Hematopoietic multipotent progenitor cell treated with erythropoietin and hydrocortisone succinate and interleukin-3 and kit ligand, for 15 days (in vitro differentiated cells): Measurements from ENCODE around the gene SNX30.
A peak's percentile ranks its signal among the peaks of the same experiment; 100 is the strongest.

Experiments
- DNase-seq: peaks from one replicate; pipeline ENCODE4 v3.0.0-alpha.2; 2015; ENCODE audit warnings: low spot score

The SNX30 gene

GRCh38 chr9:112783551-112783954 is 33.0 kb downstream of the SNX30 start:
- no peak for DNase-seq

DNA sequence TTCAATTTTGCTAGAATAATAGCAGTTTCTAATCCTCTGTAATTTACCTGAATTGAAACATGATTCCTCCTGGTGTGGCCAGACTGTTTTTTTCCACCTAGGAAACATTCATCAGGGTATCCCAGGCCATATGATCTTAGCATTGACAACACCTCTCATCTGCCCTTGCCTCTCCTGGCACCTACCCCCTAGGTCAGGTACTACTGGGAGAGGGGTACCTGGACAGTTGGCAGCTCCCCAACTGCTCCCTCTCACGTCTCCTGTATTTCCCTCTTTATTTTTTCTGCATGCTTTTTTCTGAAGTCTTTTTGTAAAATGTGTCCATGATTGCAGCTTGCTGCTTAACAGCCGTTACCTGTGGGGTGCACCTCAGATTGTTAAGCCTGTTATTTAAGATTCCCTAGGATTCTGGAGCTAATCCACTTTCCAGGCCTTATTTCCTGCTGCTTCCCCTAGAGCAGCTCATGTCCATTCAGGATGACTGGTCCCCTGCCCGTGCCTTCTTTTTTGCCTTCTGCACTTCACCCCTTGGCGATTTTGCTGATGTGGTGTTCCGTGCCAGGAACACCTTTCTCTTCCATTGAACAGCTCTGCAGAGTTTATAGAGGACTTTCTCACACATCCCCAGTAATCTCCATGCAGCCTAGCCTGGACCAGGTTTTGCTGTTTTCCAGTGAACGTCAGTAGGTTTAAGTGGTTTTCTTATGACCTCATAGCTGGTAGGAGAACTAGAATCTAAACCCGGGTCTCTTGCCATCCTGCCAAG is 33.6 kb downstream of the SNX30 start:
- DNase-seq, result no peak

DNA sequence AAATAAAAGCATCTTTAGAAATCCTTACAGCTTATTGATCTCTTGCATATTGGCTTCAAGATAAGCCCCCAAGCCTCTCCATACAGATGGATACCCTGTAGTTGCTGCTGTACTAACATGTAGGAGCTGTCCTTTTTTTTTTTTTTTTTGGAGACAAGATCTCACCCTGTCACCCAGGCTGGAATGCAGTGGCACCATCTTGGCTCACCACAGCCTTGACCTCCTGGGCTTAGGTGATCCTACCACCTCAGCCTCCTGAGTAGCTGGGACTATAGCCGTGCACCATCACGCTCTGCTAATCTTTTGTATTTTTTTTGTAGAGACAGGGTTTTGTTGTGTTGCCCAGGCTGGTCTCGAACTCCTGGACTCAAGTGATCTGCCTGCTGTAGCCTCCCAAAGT is 35.4 kb downstream of the SNX30 start:
- DNase-seq, result no peak

DNA sequence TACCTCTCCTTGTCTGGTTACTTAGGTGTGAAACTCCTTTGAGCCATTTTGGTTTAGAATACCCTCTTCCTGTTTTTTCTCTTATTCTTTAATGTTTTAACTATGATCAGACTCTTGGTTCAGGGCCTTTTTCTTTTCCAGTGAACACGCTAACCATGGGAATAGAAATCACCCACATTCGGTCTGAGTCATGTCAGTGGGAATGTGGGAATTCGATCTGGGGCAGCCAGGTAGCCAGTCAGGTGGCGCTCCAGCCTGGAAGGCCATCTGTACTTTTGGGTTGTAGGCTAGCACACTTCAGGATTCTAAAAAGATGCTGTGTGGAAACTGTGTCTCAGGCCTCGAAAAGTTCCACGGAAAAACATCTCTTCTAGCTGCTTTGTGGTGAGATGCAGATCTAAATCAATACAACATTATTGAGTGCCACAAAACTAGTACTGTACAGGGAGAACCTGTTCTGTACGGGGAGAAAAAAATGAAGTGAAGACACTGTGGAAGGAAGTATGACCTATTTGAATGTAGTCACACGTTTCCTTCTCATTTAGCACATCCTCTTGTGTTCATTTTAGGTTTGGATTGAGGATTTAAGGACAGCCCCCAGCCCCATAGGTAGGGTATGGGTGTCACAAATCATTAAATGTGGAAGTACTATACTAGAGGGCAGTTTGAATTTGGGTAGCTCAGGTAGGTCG is 36.4 kb downstream of the SNX30 start:
- no peak for DNase-seq

- no peak for DNase-seq
These were observed 37.4 kb downstream of the SNX30 start for GRCh38 chr9:112787978-112788377.

DNA sequence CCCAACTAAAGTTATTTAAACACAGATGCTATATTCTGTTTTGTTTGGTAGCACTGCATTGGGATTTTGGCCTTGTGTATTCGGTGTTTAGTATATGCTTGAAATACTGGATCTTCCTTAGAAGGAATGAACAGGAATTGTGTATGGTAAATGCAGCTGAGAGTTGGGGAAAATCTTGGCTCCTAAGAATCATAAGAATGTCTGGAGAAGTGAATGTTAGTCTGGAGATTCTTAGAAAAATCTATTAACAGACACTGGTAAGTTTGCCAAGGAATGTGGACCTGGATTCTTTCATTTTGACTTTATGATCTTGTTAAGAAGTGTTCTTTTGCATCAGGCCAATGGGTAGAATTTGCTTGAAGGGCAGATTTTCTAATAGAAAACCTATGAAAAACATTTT is 38.9 kb downstream of the SNX30 start:
- no peak for DNase-seq

- no peak for DNase-seq
These were observed 39.6 kb downstream of the SNX30 start for GRCh38 chr9:112789891-112790774.

GRCh38 chr9:112792670-112793069 is 42.1 kb downstream of the SNX30 start:
- DNase-seq, result no peak

- peak; percentile 58 for DNase-seq
These were observed 42.8 kb downstream of the SNX30 start for GRCh38 chr9:112793213-112793810.

GRCh38 chr9:112794731-112795130 is 44.2 kb downstream of the SNX30 start:
- DNase-seq, result no peak

- DNase-seq, result no peak
These were observed 45.4 kb downstream of the SNX30 start for GRCh38 chr9:112795921-112796320.

DNA sequence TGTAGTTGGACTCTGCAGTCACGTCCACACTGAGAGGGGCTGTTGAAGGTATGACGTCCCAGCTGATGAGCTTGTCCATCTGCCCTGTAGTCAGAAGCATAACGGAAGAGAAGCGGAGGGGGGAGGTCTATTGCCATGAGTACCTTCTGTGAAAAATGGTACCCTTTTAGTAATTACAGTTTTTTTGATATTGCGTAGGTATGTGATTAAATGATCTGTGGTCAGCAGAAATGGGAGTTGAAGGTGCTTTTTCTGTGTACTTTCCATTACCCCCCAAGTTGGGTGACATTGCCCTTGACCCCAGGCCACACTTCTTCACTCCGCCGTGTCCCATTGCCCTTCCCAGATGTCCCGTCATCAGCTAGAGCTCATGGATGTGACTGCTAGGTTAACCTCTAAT is 45.9 kb downstream of the SNX30 start:
- no peak for DNase-seq

DNA sequence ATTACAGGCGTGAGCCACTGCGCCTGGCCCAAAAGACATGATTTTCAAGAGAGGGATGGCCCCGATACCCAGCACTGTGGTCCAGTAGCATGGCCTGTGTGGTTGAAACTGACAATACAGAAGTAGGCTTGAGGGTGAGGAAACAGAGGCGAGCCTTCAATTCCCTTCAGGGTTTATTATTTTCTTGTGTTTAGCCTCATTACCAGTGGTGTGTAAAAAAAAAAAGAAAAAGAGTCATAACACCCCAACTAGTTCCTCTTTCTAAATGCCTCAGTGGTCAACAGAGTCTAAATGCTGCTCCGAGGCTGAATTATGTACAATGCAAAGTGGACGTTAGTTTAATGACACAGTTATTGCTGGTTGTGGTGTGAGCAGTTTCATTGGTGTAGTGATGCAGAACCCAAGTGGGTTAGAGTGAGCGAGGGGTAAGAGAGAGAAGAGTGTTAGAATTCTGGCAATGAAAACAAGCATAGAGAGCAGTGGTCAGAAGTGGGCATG is 58.8 kb downstream of the SNX30 start:
- DNase-seq, result no peak

DNA sequence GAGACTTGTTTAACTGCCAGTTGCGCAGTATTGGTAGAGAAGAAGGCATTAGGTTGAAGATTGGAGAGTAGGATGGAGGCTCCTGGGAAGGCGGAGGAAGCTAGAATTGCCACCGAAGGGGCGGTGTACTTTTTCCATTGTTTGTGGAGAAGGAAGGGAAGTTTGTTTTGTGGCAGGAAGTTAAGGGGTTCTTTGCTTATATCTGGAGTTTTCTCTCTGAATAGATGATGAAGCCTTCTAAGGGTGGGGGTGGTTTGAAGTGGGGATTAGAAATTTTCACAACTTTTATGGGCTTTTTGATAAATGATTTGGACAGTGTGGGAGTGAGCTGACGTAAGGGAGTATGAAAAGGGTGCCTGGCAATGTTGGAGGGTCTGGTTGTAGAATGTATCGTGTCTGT is 59.3 kb downstream of the SNX30 start:
- DNase-seq, result no peak

- no peak for DNase-seq
These were observed 60.3 kb downstream of the SNX30 start for GRCh38 chr9:112810696-112811490.

GRCh38 chr9:112811518-112811917 is 61.0 kb downstream of the SNX30 start:
- DNase-seq, result no peak

- DNase-seq, result no peak
These were observed 65.3 kb downstream of the SNX30 start for GRCh38 chr9:112815868-112816267.

- no peak for DNase-seq
These were observed 67.3 kb downstream of the SNX30 start for GRCh38 chr9:112817860-112818203.

GRCh38 chr9:112819635-112820496 is 69.3 kb downstream of the SNX30 start:
- DNase-seq, result peak; percentile 29

- DNase-seq, result no peak
These were observed 70.3 kb downstream of the SNX30 start for GRCh38 chr9:112820881-112821280.
